ENCODE measurements around the gene UQCRC1.

DNA sequence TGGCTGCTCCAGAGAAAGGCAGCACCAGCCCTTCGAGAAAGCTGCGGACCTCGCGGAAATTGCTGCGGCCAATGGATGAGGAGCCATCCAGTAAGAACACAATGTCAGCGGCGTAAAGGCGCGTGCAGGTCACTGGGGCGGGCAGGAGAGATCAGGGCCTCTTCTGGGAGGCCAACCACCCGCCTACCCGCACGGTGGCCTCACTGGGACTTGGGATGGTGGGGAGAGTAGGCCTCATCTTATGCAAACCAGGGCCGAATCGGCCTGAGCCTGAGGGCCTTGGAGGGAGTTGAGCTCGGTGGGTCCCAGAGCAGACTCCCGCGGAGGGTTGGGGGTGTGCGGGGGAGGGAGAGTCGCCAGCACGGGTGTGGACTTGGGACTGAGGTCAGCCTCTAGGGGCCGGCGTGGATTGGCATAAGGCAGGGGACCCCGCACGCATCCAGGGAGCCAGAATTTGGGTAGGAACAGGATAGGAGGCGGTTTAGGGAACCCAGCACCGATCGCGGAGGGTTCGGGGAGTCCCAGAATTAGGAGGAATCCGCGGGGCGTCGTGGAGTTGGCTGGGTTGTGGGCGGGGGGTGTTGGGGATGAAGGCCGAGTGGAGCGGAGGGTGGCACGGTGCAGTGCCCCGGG, 14.9 kb downstream of the UQCRC1 start:
- TF ChIP-seq, protein P1, sequence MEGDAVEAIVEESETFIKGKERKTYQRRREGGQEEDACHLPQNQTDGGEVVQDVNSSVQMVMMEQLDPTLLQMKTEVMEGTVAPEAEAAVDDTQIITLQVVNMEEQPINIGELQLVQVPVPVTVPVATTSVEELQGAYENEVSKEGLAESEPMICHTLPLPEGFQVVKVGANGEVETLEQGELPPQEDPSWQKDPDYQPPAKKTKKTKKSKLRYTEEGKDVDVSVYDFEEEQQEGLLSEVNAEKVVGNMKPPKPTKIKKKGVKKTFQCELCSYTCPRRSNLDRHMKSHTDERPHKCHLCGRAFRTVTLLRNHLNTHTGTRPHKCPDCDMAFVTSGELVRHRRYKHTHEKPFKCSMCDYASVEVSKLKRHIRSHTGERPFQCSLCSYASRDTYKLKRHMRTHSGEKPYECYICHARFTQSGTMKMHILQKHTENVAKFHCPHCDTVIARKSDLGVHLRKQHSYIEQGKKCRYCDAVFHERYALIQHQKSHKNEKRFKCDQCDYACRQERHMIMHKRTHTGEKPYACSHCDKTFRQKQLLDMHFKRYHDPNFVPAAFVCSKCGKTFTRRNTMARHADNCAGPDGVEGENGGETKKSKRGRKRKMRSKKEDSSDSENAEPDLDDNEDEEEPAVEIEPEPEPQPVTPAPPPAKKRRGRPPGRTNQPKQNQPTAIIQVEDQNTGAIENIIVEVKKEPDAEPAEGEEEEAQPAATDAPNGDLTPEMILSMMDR (IDR thresholded peaks at IDR 0.05): no peak
- no peak for TF ChIP-seq POLR2A (IDR thresholded peaks at IDR 0.05)

Measured in breast epithelium (tissue), 3 donors.